Coronary artery (tissue), 2 donors: ENCODE data around the gene UBA5.

Source experiments
- DNase-seq: peaks from one replicate; pipeline ENCODE4 v3.0.0-alpha.2; 2017; ENCODE audit warnings: low spot score
- H3K27ac ChIP-seq, 2 donors: fragments of 200-600 bp; sonication (generic); one replicate each; pipeline ENCODE4 v1.5.1; 2016 to 2019
- H3K4me3 ChIP-seq: fragments of 200-600 bp; sonication (generic); 2 replicates; pipeline ENCODE4 v1.5.1; 2016; ENCODE audit warnings: mild to moderate bottlenecking, moderate library complexity
- TF ChIP-seq, protein P1 (sequence below): fragments of 200-600 bp; sonication (generic); IDR thresholded peaks from one replicate; pipeline ENCODE4 v1.5.1; 2019; ENCODE audit warnings: antibody characterized with exemption

Gene UBA5

DNA sequence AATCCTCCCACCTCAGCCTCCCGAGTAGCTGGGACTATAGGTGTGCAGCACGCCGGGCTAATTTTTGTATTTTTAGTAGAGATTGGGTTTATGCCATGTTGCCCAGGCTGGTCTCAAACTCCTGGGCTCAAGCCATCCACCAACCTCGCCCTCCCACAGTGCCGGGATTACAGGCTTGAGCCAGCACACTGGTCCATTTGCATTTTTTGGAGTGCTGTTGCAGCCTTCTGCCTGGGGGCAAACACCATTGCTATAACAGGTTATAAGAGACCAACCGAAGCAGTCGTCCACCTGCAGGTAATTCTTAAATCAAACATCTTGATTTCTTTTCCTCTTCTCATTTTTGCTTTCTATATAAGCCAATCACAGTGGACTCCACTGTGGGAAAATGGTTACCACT lies 35.3 kb upstream of the UBA5 start:
- DNase-seq = no peak
- TF ChIP-seq, protein P1, sequence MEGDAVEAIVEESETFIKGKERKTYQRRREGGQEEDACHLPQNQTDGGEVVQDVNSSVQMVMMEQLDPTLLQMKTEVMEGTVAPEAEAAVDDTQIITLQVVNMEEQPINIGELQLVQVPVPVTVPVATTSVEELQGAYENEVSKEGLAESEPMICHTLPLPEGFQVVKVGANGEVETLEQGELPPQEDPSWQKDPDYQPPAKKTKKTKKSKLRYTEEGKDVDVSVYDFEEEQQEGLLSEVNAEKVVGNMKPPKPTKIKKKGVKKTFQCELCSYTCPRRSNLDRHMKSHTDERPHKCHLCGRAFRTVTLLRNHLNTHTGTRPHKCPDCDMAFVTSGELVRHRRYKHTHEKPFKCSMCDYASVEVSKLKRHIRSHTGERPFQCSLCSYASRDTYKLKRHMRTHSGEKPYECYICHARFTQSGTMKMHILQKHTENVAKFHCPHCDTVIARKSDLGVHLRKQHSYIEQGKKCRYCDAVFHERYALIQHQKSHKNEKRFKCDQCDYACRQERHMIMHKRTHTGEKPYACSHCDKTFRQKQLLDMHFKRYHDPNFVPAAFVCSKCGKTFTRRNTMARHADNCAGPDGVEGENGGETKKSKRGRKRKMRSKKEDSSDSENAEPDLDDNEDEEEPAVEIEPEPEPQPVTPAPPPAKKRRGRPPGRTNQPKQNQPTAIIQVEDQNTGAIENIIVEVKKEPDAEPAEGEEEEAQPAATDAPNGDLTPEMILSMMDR = no peak
- peak overlapping the region in 1 of 2 donors; percentile 14 for H3K27ac ChIP-seq
- no peak overlapping the region for H3K4me3 ChIP-seq

DNA sequence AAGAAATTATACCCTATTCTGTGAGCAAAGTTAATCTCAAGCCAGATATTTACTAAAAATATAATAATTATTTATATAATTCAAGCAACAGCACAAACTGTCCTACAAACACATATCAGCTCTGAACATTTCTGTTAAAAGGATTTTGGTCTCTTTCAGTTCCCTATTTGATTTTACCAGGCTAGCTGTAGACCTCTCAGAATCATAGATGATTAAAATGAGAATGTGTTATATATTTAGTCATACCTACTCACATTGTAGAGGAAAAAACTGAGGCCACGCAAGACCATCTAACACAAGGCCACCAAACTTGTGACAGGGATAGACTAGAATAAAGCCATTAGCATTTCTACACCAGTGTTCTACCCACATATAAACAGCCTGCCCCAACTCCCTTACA lies 34.5 kb upstream of the UBA5 start:
- TF ChIP-seq, protein P1 = no peak
- Histone ChIP-seq H3K27ac (peak overlapping the region in 1 of 2 donors; percentile 4), H3K4me3 (no peak overlapping the region)

GRCh38 chr3:132626955-132627354 lies 33.2 kb upstream of the UBA5 start:
- TF ChIP-seq, protein P1 = no peak
- DNase-seq = no peak
- H3K27ac ChIP-seq = no peak overlapping the region
- H3K4me3 ChIP-seq = no peak overlapping the region

More for the DNA sequence above, 34.5 kb upstream of the UBA5 start:
- no peak for DNase-seq

- TF ChIP-seq, protein P1 = no peak
- Histone ChIP-seq H3K27ac (no peak overlapping the region), H3K4me3 (no peak overlapping the region)
- no peak for DNase-seq
These were observed 32.0 kb upstream of the UBA5 start for GRCh38 chr3:132628157-132628556.

DNA sequence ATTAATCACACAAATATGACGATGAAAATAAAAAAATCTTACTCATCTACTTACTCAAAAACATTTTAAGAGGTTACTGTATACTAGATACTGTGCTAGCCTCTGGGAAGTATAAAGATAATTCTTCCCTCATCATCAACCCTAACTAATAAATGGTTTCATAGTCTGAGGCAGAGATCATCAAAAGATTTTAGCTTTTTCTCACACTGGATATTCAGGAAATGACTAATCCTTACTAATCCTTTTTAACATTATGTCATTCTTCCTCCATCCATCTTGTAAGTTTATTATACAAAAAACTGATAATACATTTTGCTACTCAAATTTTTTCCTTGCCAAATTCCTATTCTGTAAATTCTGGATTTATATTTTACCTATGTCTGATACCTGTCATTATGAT lies 30.2 kb upstream of the UBA5 start:
- Histone ChIP-seq H3K27ac (no peak overlapping the region), H3K4me3 (no peak overlapping the region)
- TF ChIP-seq, protein P1 = no peak
- no peak for DNase-seq

- TF ChIP-seq, protein P1 = no peak
- Histone ChIP-seq H3K27ac (no peak overlapping the region), H3K4me3 (no peak overlapping the region)
- DNase-seq = no peak
These were observed 29.5 kb upstream of the UBA5 start for GRCh38 chr3:132630612-132631011.

- TF ChIP-seq, protein P1 = no peak
- no peak overlapping the region for H3K27ac ChIP-seq
- DNase-seq = no peak
- no peak overlapping the region for H3K4me3 ChIP-seq
These were observed 25.1 kb upstream of the UBA5 start for GRCh38 chr3:132635052-132635451.
